Liver (tissue), 3 donors: ENCODE results near the gene ACSBG1.

Source experiments
- CTCF ChIP-seq: fragments of 150-350 bp; IDR thresholded peaks from 2 replicates; pipeline ENCODE4 v1.5.1; 2017; ENCODE audit warnings: improper control_type of control experiment, low read depth, low read length; ENCODE audit not compliant: missing input control
- HNF4A ChIP-seq, 2 donors: conservative IDR thresholded peaks; 2 replicates each; pipeline ENCODE4 v1.6.1; 2016; ENCODE audit warnings: antibody characterized with exemption in 2 of 2, mild to moderate bottlenecking in 2 of 2
- RAD21 ChIP-seq, 2 donors: IDR thresholded peaks; 2 replicates each; pipeline ENCODE4 v1.6.1; 2016; ENCODE audit warnings: antibody characterized with exemption in 2 of 2, mild to moderate bottlenecking in 2 of 2
- donor health status: healthy.
- donor health status: healthy.

- TF ChIP-seq CTCF (no peak), HNF4A (conservative IDR thresholded peaks at IDR 0.05) (no peak), RAD21 (IDR thresholded peaks at IDR 0.05) (no peak)
These were observed 109.1 kb downstream of the ACSBG1 start for GRCh38 chr15:78125267-78125666.
